Spleen (tissue), 11 donors: Measurements from ENCODE around the gene IGSF21. TPM values are rescaled to one million over a fixed set of nuclear protein-coding genes. Genes with fewer than 3 reads are reported as not detected.

Experiments
- DNase-seq: peaks from one replicate; pipeline ENCODE4 v3.0.0-alpha.2; 2020
- H3K27ac ChIP-seq, 8 donors: fragments of 200-600 bp; sonication (generic) in 7 of 8; 1 replicate in 4 of 8; 2 replicates in 4 of 8; pipeline versions ENCODE4 v1.5.0 to v1.8.0; 2016 to 2021; ENCODE audit warnings: inconsistent platforms in 4 of 8, mild to moderate bottlenecking in 4 of 8, moderate library complexity in 1 of 8
- H3K27me3 ChIP-seq, 7 donors: fragments of 200-600 bp; sonication (generic) in 6 of 7; replicated peaks in 1 of 7; 1 replicate in 4 of 7; 2 replicates in 3 of 7; pipeline versions ENCODE4 v1.5.0 to v1.8.0; 2016 to 2021; ENCODE audit warnings: inconsistent platforms in 3 of 7, mild to moderate bottlenecking in 1 of 7
- H3K36me3 ChIP-seq, 6 donors: fragments of 200-600 bp; sonication (generic) in 5 of 6; 1 replicate in 4 of 6; 2 replicates in 2 of 6; pipeline versions ENCODE4 v1.5.0 to v1.8.0; 2016 to 2021; ENCODE audit warnings: inconsistent platforms in 2 of 6
- H3K4me1 ChIP-seq, 6 donors: fragments of 200-600 bp; sonication (generic) in 5 of 6; 1 replicate in 3 of 6; 2 replicates in 3 of 6; pipeline versions ENCODE4 v1.5.0 to v1.8.0; 2016 to 2021; ENCODE audit warnings: inconsistent platforms in 3 of 6
- H3K4me3 ChIP-seq, 8 donors: fragments of 200-600 bp; sonication (generic) in 7 of 8; 1 replicate in 4 of 8; 2 replicates in 4 of 8; pipeline versions ENCODE4 v1.5.0 to v1.8.0; 2016 to 2021; ENCODE audit warnings: inconsistent platforms in 4 of 8, mild to moderate bottlenecking in 4 of 8, moderate library complexity in 2 of 8
- H3K9me3 ChIP-seq, 8 donors: fragments of 200-600 bp; sonication (generic) in 7 of 8; 1 replicate in 4 of 8; 2 replicates in 4 of 8; pipeline versions ENCODE4 v1.5.0 to v1.8.0; 2016 to 2021; ENCODE audit warnings: inconsistent platforms in 4 of 8
- POLR2A ChIP-seq, 3 donors: fragments of 450-650 bp; IDR thresholded peaks; one replicate each; pipeline ENCODE4 v1.5.1; 2017; ENCODE audit warnings: antibody characterized with exemption in 3 of 3, mild to moderate bottlenecking in 1 of 3
- POLR2AphosphoS5 ChIP-seq, 3 donors: sonication (generic); formaldehyde crosslinking; IDR thresholded peaks; one replicate each; pipeline ENCODE4 v1.5.1; 2017; ENCODE audit warnings: antibody characterized with exemption in 3 of 3
- WGBS, 5 donors: extraction: QIAGEN DNeasy Blood & Tissue Kit in 3 of 5; methylation state at CpG; one replicate each; pipeline versions ENCODE4 v1.1.5 to v1.1.7; 2013 to 2018; 5-methylcytosine and 5-hydroxymethylcytosine counted together
- intact Hi-C: fragments of 100-400 bp; cut with DNase I; formaldehyde crosslinking; loops from one replicate; pipeline ENCODE4 v1.15.0; 2023; ENCODE audit warnings: low total_unique reads
- polyA plus RNA-seq, 3 donors: library from polyadenylated mRNA; stranded (reverse); fragments of 200-250 nt; gene quantifications; one replicate each; pipeline ENCODE4 v1.2.1, GENCODE V29; 2013
- total RNA-seq, 7 donors: library from RNA; depleted of rRNA in 3 of 7; stranded (reverse); fragments of >200 nt in 3 of 7; fragmentation: NEBNext Ultra II Directional in 4 of 7; extraction: Animal tissue kit (Norgen Biotek cat#: 25700) in 4 of 7; gene quantifications; one replicate each; pipeline versions ENCODE4 v1.1.0 to v1.2.1, GENCODE V29; 2016 to 2021
- TF ChIP-seq, protein P1 (sequence below), 11 experiments: fragments of 200-600 bp in 7 of 11; fragments of 450-650 bp in 4 of 11; sonication (generic) in 4 of 11; IDR thresholded peaks in 8 of 11; conservative IDR thresholded peaks in 3 of 11; 1 replicate in 7 of 11; 2 replicates in 4 of 11; pipeline versions ENCODE4 v1.4.0 to v1.8.0; 2016 to 2021; ENCODE audit warnings: antibody characterized with exemption in 11 of 11, inconsistent platforms in 4 of 11, mild to moderate bottlenecking in 1 of 11
- donor health status: healthy with polysubstance abuse.
- donor health status: DM: no; HTN: no; CAD: no; lungs with moderate emphysema.
- donor health status: DM: no; HTN: no; CAD: no.
- donor health status: Bipolar disorder and iron deficiency.
- donor health status: healthy.
- donor health status: DM: no; HTN: no; CAD: no.
- donor health status: DM: yes; HTN: yes; CAD: no.

IGSF21 gene
- total and polyA plus RNA-seq, 10 donors: 1.6 to 35.0 (median 20.6) TPM

DNA sequence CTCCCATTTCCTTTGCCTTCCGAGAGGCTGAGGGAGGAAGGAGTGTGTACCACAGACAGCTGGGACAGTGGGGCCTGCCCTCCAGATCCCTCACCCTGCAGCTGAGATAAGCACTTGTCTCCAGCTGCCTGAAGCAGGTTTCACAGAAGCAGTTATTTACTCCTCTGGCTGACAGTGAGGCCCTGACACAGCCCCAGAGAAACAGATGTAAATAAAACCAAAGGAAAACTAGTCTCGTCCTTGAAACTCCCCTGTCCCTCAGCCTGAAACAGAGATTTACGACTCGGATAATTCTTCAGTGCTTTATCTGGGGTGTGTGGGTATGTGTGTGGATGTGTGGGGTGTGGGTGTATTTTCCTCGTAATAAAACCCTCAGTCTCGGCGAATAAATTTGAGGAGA, 181.1 kb downstream of the IGSF21 start:
- no peak overlapping the region for H3K27ac ChIP-seq
- H3K27me3 ChIP-seq: peaks cover 0 to 87% (median 4%) of the 10 kb centered on the region in 7 donors
- no peak for DNase-seq
- TF ChIP-seq POLR2AphosphoS5 (IDR thresholded peaks at IDR 0.05) (no peak), POLR2A (IDR thresholded peaks at IDR 0.05) (no peak)
- TF ChIP-seq, protein P1, sequence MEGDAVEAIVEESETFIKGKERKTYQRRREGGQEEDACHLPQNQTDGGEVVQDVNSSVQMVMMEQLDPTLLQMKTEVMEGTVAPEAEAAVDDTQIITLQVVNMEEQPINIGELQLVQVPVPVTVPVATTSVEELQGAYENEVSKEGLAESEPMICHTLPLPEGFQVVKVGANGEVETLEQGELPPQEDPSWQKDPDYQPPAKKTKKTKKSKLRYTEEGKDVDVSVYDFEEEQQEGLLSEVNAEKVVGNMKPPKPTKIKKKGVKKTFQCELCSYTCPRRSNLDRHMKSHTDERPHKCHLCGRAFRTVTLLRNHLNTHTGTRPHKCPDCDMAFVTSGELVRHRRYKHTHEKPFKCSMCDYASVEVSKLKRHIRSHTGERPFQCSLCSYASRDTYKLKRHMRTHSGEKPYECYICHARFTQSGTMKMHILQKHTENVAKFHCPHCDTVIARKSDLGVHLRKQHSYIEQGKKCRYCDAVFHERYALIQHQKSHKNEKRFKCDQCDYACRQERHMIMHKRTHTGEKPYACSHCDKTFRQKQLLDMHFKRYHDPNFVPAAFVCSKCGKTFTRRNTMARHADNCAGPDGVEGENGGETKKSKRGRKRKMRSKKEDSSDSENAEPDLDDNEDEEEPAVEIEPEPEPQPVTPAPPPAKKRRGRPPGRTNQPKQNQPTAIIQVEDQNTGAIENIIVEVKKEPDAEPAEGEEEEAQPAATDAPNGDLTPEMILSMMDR (IDR thresholded peaks at IDR 0.05 in 8 of 11, conservative IDR thresholded peaks at IDR 0.05 in 3 of 11): no peak
- intact Hi-C loops: no loop called here
- 51 to 58% (median 52%) methylated on average over 7 of the region's 7 CpGs for WGBS, 5 donors
- no peaks in the 10 kb centered on the region for H3K4me1 ChIP-seq
- no peaks in the 10 kb centered on the region for H3K36me3 ChIP-seq
- no peak overlapping the region for H3K4me3 ChIP-seq
- no peaks in the 10 kb centered on the region for H3K9me3 ChIP-seq

GRCh38 chr1:18289597-18289996, 182.0 kb downstream of the IGSF21 start:
- no peak for TF ChIP-seq POLR2AphosphoS5 (IDR thresholded peaks at IDR 0.05)
- no peak for TF ChIP-seq POLR2A (IDR thresholded peaks at IDR 0.05)
- TF ChIP-seq, protein P1 (IDR thresholded peaks at IDR 0.05 in 8 of 11, conservative IDR thresholded peaks at IDR 0.05 in 3 of 11): no peak
- Histone ChIP-seq H3K27ac (no peak overlapping the region), H3K4me3 (no peak overlapping the region), H3K27me3 (peaks cover 0 to 84% (median 4%) of the 10 kb centered on the region in 7 donors), H3K9me3 (no peaks in the 10 kb centered on the region), H3K36me3 (no peaks in the 10 kb centered on the region), H3K4me1 (no peaks in the 10 kb centered on the region)
- intact Hi-C loops: no loop called here
- WGBS, 5 donors: 64 to 93% (median 76%) methylated on average over 2 of the region's 2 CpGs
- DNase-seq: no peak

GRCh38 chr1:18290740-18291412, 183.3 kb downstream of the IGSF21 start:
- peaks cover 0 to 84% (median 0%) of the 10 kb centered on the region in 7 donors for H3K27me3 ChIP-seq
- 64 to 69% (median 68%) methylated on average over 27 of the region's 27 CpGs for WGBS, 5 donors

DNA sequence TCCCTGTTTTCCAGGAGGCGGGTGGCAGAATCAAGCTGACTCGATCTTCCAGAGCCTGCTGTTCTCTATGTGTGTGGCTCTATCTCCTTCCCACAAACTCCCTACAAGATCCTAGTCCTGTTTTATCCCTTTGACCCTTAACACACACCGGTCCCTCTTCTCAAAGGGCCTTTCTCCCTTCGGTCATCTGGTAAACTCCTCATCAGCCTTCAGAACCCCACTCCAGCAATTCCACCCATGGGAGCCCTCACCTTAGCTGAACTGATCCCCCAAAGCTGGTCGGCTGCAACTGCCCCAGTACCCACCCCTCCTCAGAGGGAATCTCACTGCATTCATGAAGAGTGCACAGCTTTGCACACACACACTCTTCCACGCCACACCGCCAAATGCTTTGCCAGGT, 184.9 kb downstream of the IGSF21 start:
- H3K4me3 ChIP-seq: no peak overlapping the region

More at GRCh38 chr1:18290740-18291412, 183.3 kb downstream of the IGSF21 start:
- H3K27ac ChIP-seq: no peak overlapping the region
- no peaks in the 10 kb centered on the region for H3K9me3 ChIP-seq
- H3K4me1 ChIP-seq: no peaks in the 10 kb centered on the region
- no peak overlapping the region for H3K4me3 ChIP-seq
- H3K36me3 ChIP-seq: no peaks in the 10 kb centered on the region
- no peak for TF ChIP-seq POLR2A (IDR thresholded peaks at IDR 0.05)
- no peak for DNase-seq
- intact Hi-C loops: no loop called here

More for the DNA sequence above, 184.9 kb downstream of the IGSF21 start:
- 78 to 89% (median 83%) methylated on average over 7 of the region's 7 CpGs for WGBS, 5 donors
- Histone ChIP-seq H3K27me3 (peaks cover 0 to 88% (median 0%) of the 10 kb centered on the region in 7 donors), H3K36me3 (no peaks in the 10 kb centered on the region), H3K9me3 (no peaks in the 10 kb centered on the region), H3K4me1 (no peaks in the 10 kb centered on the region), H3K27ac (no peak overlapping the region)
- no peak for DNase-seq
- no peak for TF ChIP-seq POLR2AphosphoS5 (IDR thresholded peaks at IDR 0.05)
- TF ChIP-seq, protein P1 (IDR thresholded peaks at IDR 0.05 in 8 of 11, conservative IDR thresholded peaks at IDR 0.05 in 3 of 11): no peak
- no peak for TF ChIP-seq POLR2A (IDR thresholded peaks at IDR 0.05)
- intact Hi-C loops: no loop called here
